Measurements from ENCODE around the gene CNTN5.
"Not testable (repeated sequence)": the region's sequence is repeated elsewhere in the genome, so short reads cannot be mapped to it uniquely, and the experiment has no call there.

Gene CNTN5

GRCh38 chr11:99708928-99709672, 688.4 kb downstream of the CNTN5 start:
- DNase-seq (ENCODE audit: extremely low read depth in 1 of 2, low read depth in 1 of 2): no peak

GRCh38 chr11:99716302-99716701, 695.6 kb downstream of the CNTN5 start:
- DNase-seq (ENCODE audit: extremely low read depth in 1 of 2, low read depth in 1 of 2): no peak

- DNase-seq (ENCODE audit: extremely low read depth in 1 of 2, low read depth in 1 of 2): no peak
These were observed 697.5 kb downstream of the CNTN5 start for GRCh38 chr11:99718291-99718690.

- DNase-seq (ENCODE audit: extremely low read depth in 1 of 2, low read depth in 1 of 2): no peak
These were observed 718.8 kb downstream of the CNTN5 start for GRCh38 chr11:99739464-99740089.

GRCh38 chr11:99742501-99742900, 721.8 kb downstream of the CNTN5 start:
- no peak for DNase-seq (ENCODE audit: extremely low read depth in 1 of 2, low read depth in 1 of 2)

- DNase-seq (ENCODE audit: extremely low read depth in 1 of 2, low read depth in 1 of 2): no peak
These were observed 739.0 kb downstream of the CNTN5 start for GRCh38 chr11:99759787-99760186.

GRCh38 chr11:99766811-99767210, 746.1 kb downstream of the CNTN5 start:
- no peak for DNase-seq (ENCODE audit: extremely low read depth in 1 of 2, low read depth in 1 of 2)

- DNase-seq (ENCODE audit: extremely low read depth in 1 of 2, low read depth in 1 of 2): no peak
These were observed 752.9 kb downstream of the CNTN5 start for GRCh38 chr11:99773646-99774045.

- no peak for DNase-seq (ENCODE audit: extremely low read depth in 1 of 2, low read depth in 1 of 2)
These were observed 760.3 kb downstream of the CNTN5 start for GRCh38 chr11:99781074-99781473.

GRCh38 chr11:99791354-99791753, 770.6 kb downstream of the CNTN5 start:
- no peak for DNase-seq (ENCODE audit: extremely low read depth in 1 of 2, low read depth in 1 of 2)

- no peak for DNase-seq (ENCODE audit: extremely low read depth in 1 of 2, low read depth in 1 of 2)
These were observed 775.2 kb downstream of the CNTN5 start for GRCh38 chr11:99795999-99796398.

GRCh38 chr11:99803501-99803900, 782.8 kb downstream of the CNTN5 start:
- no peak for DNase-seq (ENCODE audit: extremely low read depth in 1 of 2, low read depth in 1 of 2)

- no peak for DNase-seq (ENCODE audit: extremely low read depth in 1 of 2, low read depth in 1 of 2)
These were observed 791.8 kb downstream of the CNTN5 start for GRCh38 chr11:99812516-99812915.

- no peak for DNase-seq (ENCODE audit: extremely low read depth in 1 of 2, low read depth in 1 of 2)
These were observed 793.3 kb downstream of the CNTN5 start for GRCh38 chr11:99814021-99814420.

- DNase-seq (ENCODE audit: extremely low read depth in 1 of 2, low read depth in 1 of 2): no peak
These were observed 794.0 kb downstream of the CNTN5 start for GRCh38 chr11:99814738-99815137.

- DNase-seq (ENCODE audit: extremely low read depth in 1 of 2, low read depth in 1 of 2): no peak
These were observed 798.2 kb downstream of the CNTN5 start for GRCh38 chr11:99818991-99819390.

- DNase-seq (ENCODE audit: extremely low read depth in 1 of 2, low read depth in 1 of 2): no peak
These were observed 802.3 kb downstream of the CNTN5 start for GRCh38 chr11:99822846-99823565.

GRCh38 chr11:99836739-99837138, 816.0 kb downstream of the CNTN5 start:
- DNase-seq (ENCODE audit: extremely low read depth in 1 of 2, low read depth in 1 of 2): not testable (repeated sequence)

- DNase-seq (ENCODE audit: extremely low read depth in 1 of 2, low read depth in 1 of 2): no peak
These were observed 821.1 kb downstream of the CNTN5 start for GRCh38 chr11:99841885-99842284.

- DNase-seq (ENCODE audit: extremely low read depth in 1 of 2, low read depth in 1 of 2): no peak
These were observed 845.2 kb downstream of the CNTN5 start for GRCh38 chr11:99865951-99866350.

- no peak for DNase-seq (ENCODE audit: extremely low read depth in 1 of 2, low read depth in 1 of 2)
These were observed 860.9 kb downstream of the CNTN5 start for GRCh38 chr11:99881610-99882009.

GRCh38 chr11:99884750-99885149, 864.0 kb downstream of the CNTN5 start:
- no peak for DNase-seq (ENCODE audit: extremely low read depth in 1 of 2, low read depth in 1 of 2)

Measured in stimulated activated CD8-positive, alpha-beta memory T cell treated with anti-CD3 and anti-CD28 coated beads, Interleukin-7, amount 100 ng/mL, for 48 hours (primary cell).